GM21390 (cell line): ENCODE results near the gene FARP1.
"Not testable (repeated sequence)": the region's sequence is repeated elsewhere in the genome, so short reads cannot be mapped to it uniquely, and the experiment has no call there.

Experiments used
- ATAC-seq: cut with Tn5 transposase; IDR thresholded peaks from one replicate; pipeline ENCODE4 v1.9.1; 2021; ENCODE audit not compliant: unreplicated experiment

The FARP1 gene

GRCh38 chr13:98224557-98224956 lies 81.7 kb downstream of the FARP1 start:
- ATAC-seq = no peak

GRCh38 chr13:98225036-98225940 lies 82.4 kb downstream of the FARP1 start:
- no peak for ATAC-seq

DNA sequence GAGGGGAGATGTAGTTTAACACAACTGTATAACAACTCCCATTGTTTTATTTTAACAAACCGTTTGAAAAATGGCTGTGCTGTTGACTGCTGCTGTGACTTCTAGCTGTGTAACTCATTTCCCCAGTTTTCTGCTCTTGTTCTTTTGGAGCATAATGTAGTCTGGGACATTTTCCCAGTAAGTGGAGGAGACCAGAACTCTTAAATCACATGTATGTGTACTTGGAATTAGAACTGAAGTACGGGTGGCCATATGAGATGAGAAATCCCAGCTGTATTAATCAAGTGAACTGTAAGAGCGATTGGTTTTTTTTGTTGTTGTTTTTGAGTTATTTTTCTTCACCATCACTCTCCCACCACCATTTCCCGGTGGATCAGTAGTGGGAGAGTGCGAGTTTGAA lies 83.6 kb downstream of the FARP1 start:
- ATAC-seq = no peak

- no peak for ATAC-seq
These were observed 85.9 kb downstream of the FARP1 start for GRCh38 chr13:98228661-98229341.

GRCh38 chr13:98230762-98231161 lies 87.9 kb downstream of the FARP1 start:
- ATAC-seq = not testable (repeated sequence)

GRCh38 chr13:98232456-98232855 lies 89.6 kb downstream of the FARP1 start:
- no peak for ATAC-seq

- ATAC-seq = no peak
These were observed 90.2 kb downstream of the FARP1 start for GRCh38 chr13:98233127-98233526.

DNA sequence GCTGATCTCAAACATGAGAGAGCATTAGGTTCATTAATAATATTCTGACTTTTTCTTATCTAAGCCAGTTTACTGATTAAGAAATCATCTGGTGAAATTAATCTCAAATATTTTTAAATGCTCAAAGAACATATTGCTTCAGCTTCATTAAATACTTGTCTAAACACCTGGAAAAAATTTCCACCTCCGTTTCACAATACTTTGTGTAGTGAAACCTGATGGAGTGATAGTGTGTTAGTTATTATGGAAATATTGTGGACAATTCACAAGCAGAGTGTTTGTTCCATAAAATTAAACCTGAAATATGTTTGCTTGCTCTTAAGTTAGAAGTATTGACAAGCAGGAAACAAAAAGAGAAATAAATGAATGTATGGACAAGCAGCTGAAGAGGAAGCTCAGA lies 91.5 kb downstream of the FARP1 start:
- ATAC-seq = no peak

DNA sequence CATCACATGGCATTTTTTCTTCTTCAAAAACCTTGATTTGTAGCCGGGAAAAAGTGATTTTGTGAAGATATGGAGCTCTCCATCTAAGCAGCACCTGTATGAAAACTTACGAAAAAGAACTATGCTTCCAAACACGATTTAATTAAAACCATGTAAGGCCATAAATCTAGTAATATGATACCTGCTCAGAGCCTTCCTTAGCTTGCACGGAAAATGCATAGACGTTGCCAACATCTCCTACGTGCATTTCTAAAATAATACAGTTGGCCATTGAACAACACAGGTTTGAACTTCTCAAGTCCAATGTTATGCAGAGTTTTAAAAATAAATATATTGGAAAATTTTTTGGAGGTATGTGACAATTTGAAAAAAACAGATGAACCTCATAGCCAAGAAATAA lies 93.3 kb downstream of the FARP1 start:
- ATAC-seq = no peak

DNA sequence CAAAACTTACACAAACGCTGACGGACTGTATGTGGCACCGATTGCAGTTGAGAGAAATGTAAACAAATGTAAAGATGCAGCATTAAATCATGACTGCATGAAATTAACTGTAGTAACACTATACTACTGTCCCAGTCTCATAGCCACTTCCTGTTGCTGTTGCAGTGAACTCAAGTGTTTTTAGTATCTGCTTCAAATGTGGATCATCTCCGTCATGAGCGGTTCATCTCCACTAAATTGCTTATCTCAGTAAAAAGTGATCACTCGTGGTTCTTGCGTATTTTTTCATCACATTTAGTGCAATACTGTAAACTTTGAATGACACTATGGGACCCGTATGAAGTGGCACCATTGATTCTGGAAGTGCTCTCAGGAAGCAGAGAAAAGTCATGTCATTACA lies 94.4 kb downstream of the FARP1 start:
- ATAC-seq = no peak

DNA sequence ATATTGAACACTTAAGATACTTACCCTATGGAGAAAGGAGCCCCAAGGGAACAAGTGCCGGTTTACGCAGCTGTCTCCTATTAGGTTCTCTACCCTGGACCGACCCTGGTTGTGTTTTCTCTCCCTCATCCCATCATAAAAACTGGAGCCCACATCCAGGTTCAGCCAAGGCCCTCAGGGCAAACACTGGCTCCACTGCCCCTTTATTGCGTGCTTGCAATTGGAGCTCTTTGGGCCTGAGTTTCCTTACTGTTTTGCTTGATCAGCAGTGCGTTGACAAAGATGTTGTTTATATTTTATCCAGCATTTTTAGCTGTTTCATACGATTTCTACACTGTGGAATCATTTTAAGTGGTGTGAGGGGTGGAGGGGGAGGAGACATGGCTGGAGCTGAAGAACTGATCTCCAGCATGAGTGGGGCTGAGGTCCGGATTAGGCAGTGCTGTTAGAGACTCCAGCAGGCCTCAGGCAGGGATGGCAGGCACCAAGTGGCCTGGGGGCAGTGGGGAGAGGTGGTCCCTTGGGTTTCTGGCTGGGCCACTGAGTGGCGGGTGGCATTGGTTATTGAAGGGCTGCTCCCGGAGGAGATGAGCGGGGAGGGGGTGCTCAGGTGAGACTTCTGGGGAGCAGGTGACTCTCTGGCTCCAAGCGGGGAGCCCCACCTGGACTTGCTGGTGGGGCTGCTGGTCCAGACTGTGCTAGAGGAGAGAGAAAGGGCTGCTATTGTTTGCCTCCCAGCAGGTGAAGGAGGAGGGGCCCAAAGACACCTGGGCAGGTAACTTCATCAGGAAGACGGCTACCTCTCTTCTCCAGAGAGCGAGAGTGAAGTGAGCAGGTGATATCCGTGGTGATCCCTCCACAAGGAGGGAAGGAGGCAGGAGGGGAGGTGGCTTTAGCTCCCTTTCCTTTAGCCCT lies 96.5 kb downstream of the FARP1 start:
- ATAC-seq = no peak

GRCh38 chr13:98240135-98240534 lies 97.2 kb downstream of the FARP1 start:
- ATAC-seq = no peak

GRCh38 chr13:98240974-98241373 lies 98.1 kb downstream of the FARP1 start:
- ATAC-seq = no peak

DNA sequence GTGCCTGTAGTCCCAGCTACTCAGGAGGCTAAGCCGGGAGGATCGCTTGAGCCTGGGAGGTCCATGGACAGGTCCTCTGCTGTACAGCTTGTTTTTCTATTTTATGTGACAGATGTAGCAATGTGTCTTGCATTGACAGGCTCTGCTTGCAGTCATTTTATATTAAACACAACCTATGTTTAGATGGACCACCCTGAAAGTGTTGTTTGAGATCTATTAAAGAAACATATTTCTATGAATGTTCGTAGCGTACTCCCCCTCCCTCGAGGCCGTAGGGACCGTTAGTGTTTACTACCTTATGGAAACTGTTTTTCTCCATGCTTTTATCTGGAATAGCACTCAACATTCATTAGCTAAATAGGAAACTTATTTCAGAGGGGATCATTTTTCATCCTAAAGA lies 99.1 kb downstream of the FARP1 start:
- no peak for ATAC-seq

GRCh38 chr13:98242403-98242802 lies 99.5 kb downstream of the FARP1 start:
- ATAC-seq = no peak

GRCh38 chr13:98243929-98244272 lies 101.0 kb downstream of the FARP1 start:
- ATAC-seq = no peak

- ATAC-seq = no peak
These were observed 103.8 kb downstream of the FARP1 start for GRCh38 chr13:98246538-98247172.

- ATAC-seq = no peak
These were observed 108.8 kb downstream of the FARP1 start for GRCh38 chr13:98251708-98252107.

- ATAC-seq = no peak
These were observed 110.1 kb downstream of the FARP1 start for GRCh38 chr13:98252931-98253470.

DNA sequence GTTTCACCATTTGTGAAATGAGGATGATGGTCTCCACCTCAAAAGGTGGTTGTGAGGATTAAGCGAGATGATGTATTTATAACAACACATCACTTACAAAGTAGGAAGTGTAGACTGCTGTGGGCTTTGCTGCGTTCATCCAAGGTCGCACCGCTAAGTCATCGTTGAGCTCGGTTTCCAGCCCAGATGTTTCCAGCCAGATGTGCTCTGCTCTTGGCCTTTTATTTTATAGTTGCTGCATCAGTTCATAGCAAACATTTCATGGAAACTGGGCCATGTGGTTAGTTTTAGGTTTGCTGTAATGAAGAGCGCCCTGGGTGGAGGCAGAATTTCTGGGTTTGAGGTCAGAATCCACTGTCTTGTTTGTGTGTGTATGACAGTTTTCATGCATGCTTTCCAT lies 110.6 kb downstream of the FARP1 start:
- ATAC-seq = no peak

DNA sequence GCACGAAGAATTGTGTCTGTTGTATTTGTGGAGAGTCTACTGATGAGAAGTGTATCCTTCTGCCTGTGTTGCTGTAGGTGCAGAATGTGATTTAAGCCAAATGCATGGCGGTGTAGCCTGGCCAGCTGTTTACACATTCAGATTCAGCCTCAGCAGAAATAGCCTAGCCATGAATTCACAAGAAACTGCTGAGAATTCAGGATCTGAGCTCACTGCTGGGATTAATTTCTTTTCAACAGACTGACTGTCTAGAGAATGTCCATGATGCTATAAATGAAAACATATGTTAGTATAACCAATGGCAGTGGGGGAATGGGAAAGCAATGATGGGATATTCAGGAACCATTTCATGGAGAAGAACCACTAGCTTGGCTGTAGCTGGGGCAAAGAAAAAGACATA lies 111.6 kb downstream of the FARP1 start:
- ATAC-seq = no peak
